ENCODE data around the gene RSRP1.

The RSRP1 gene

GRCh38 chr1:25216123-25216522 is 31.1 kb downstream of the RSRP1 start:
- no peak for DNase-seq

GRCh38 chr1:25212725-25213124 is 34.5 kb downstream of the RSRP1 start:
- DNase-seq = no peak

GRCh38 chr1:25210728-25211127 is 36.5 kb downstream of the RSRP1 start:
- no peak for DNase-seq

GRCh38 chr1:25209516-25209915 is 37.7 kb downstream of the RSRP1 start:
- no peak for DNase-seq

GRCh38 chr1:25208561-25209222 is 38.6 kb downstream of the RSRP1 start:
- no peak for DNase-seq

GRCh38 chr1:25208092-25208491 is 39.2 kb downstream of the RSRP1 start:
- DNase-seq = no peak

GRCh38 chr1:25206201-25206600 is 41.1 kb downstream of the RSRP1 start:
- DNase-seq = no peak

- no peak for DNase-seq
Observed at GRCh38 chr1:25205786-25206185, 41.5 kb downstream of the RSRP1 start.

GRCh38 chr1:25204797-25205480 is 42.3 kb downstream of the RSRP1 start:
- no peak for DNase-seq

- DNase-seq = no peak
Observed at GRCh38 chr1:25201006-25201405, 46.2 kb downstream of the RSRP1 start.

GRCh38 chr1:25199819-25200620 is 47.2 kb downstream of the RSRP1 start:
- no peak for DNase-seq

- no peak for DNase-seq
Observed at GRCh38 chr1:25198663-25199252, 48.5 kb downstream of the RSRP1 start.

GRCh38 chr1:25197982-25198662 is 49.1 kb downstream of the RSRP1 start:
- no peak for DNase-seq

- DNase-seq = no peak
Observed at GRCh38 chr1:25197235-25197975, 49.8 kb downstream of the RSRP1 start.

GRCh38 chr1:25196830-25197229 is 50.4 kb downstream of the RSRP1 start:
- DNase-seq = no peak

- DNase-seq = no peak
Observed at GRCh38 chr1:25195835-25196234, 51.4 kb downstream of the RSRP1 start.

GRCh38 chr1:25194572-25195020 is 52.7 kb downstream of the RSRP1 start:
- DNase-seq = no peak

- DNase-seq = no peak
Observed at GRCh38 chr1:25194054-25194453, 53.2 kb downstream of the RSRP1 start.

- no peak for DNase-seq
Observed at GRCh38 chr1:25193229-25193628, 54.0 kb downstream of the RSRP1 start.

Data from NCI-H1436 treated with DMSO at 0.1 percent for 48 hours (cell line).